Kidney tubule cell (primary cell): ENCODE measurements around the gene EXOC4.

Experiments
- DNase-seq: peaks from one replicate; pipeline ENCODE4 v3.0.0-alpha.2; 2018; ENCODE audit warnings: low spot score

Gene EXOC4

GRCh38 chr7:133941496-133941895, 688.6 kb downstream of the EXOC4 start:
- DNase-seq: no peak

- DNase-seq: no peak
These were observed 692.6 kb downstream of the EXOC4 start for GRCh38 chr7:133945497-133945896.

- no peak for DNase-seq
These were observed 694.8 kb downstream of the EXOC4 start for GRCh38 chr7:133947458-133948254.

GRCh38 chr7:133948588-133948987, 695.7 kb downstream of the EXOC4 start:
- no peak for DNase-seq

GRCh38 chr7:133950855-133951254, 698.0 kb downstream of the EXOC4 start:
- DNase-seq: no peak

- no peak for DNase-seq
These were observed 702.3 kb downstream of the EXOC4 start for GRCh38 chr7:133955208-133955607.

- DNase-seq: no peak
These were observed 705.0 kb downstream of the EXOC4 start for GRCh38 chr7:133957845-133958244.

- no peak for DNase-seq
These were observed 705.9 kb downstream of the EXOC4 start for GRCh38 chr7:133958822-133959221.

GRCh38 chr7:133959505-133959904, 706.6 kb downstream of the EXOC4 start:
- DNase-seq: no peak

GRCh38 chr7:133961724-133962123, 708.8 kb downstream of the EXOC4 start:
- no peak for DNase-seq

- DNase-seq: no peak
These were observed 709.8 kb downstream of the EXOC4 start for GRCh38 chr7:133962646-133963045.

GRCh38 chr7:133963629-133964028, 710.8 kb downstream of the EXOC4 start:
- DNase-seq: no peak

GRCh38 chr7:133971625-133972024, 718.7 kb downstream of the EXOC4 start:
- DNase-seq: no peak

GRCh38 chr7:133973710-133974109, 720.8 kb downstream of the EXOC4 start:
- no peak for DNase-seq

GRCh38 chr7:133975130-133975529, 722.3 kb downstream of the EXOC4 start:
- no peak for DNase-seq

GRCh38 chr7:133976140-133976539, 723.3 kb downstream of the EXOC4 start:
- no peak for DNase-seq

- no peak for DNase-seq
These were observed 724.8 kb downstream of the EXOC4 start for GRCh38 chr7:133977409-133978274.

GRCh38 chr7:133978502-133979295, 725.8 kb downstream of the EXOC4 start:
- no peak for DNase-seq

- no peak for DNase-seq
These were observed 727.9 kb downstream of the EXOC4 start for GRCh38 chr7:133980804-133981203.

- DNase-seq: no peak
These were observed 731.0 kb downstream of the EXOC4 start for GRCh38 chr7:133983685-133984419.

- no peak for DNase-seq
These were observed 732.4 kb downstream of the EXOC4 start for GRCh38 chr7:133985300-133985699.

- no peak for DNase-seq
These were observed 734.7 kb downstream of the EXOC4 start for GRCh38 chr7:133987582-133987981.
